Prostate gland (tissue), 2 donors: ENCODE measurements around the gene RIMBP2.

Experiments
- POLR2A ChIP-seq: fragments of 450-650 bp; IDR thresholded peaks from one replicate; pipeline ENCODE4 v1.6.1; 2016; ENCODE audit warnings: antibody characterized with exemption, mild to moderate bottlenecking
- POLR2AphosphoS5 ChIP-seq: sonication (generic); formaldehyde crosslinking; IDR thresholded peaks from one replicate; pipeline ENCODE4 v1.6.1; 2017; ENCODE audit warnings: antibody characterized with exemption
- TF ChIP-seq, protein P1 (sequence below), 4 experiments: fragments of 200-600 bp in 2 of 4; fragments of 450-650 bp in 2 of 4; sonication (generic) in 2 of 4; IDR thresholded peaks; 1 replicate in 3 of 4; 2 replicates in 1 of 4; pipeline ENCODE4 v1.5.1; 2016 to 2019; ENCODE audit warnings: antibody characterized with exemption in 4 of 4, mild to moderate bottlenecking in 2 of 4, moderate library complexity in 2 of 4

DNA sequence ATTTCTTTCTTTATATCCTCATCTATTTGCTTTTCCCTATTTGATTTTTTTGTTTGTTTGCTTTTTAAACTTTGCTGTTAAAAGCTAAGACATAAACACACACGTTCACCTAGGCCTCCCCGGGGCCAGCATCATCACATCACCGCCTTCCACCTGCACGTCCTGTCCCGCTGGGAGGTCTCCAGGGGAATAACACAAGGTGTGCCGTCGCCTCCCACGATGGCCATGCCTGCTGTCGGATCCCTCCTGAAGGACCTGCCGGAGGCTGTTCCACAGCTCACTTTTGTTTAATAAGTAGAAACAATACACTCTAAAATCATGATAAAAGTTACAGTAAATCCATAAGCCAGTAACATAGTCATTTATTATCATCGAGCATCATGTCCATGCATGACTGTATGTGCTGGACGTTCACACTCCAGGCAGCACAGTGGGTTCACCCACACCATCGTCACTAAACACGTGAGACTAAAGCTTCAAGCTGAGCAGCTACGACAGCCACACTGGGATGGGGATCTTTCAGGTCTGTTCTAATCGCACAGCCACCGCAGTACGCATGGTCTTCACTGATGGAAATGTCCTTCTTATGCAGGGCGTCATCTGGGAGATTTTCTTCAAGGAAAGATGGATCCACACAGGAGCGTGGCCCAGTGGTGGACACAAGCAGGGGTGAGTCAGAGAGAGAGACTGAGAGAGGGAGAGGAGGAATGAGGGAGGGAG, 3.6 kb downstream of the RIMBP2 start:
- TF ChIP-seq, protein P1, sequence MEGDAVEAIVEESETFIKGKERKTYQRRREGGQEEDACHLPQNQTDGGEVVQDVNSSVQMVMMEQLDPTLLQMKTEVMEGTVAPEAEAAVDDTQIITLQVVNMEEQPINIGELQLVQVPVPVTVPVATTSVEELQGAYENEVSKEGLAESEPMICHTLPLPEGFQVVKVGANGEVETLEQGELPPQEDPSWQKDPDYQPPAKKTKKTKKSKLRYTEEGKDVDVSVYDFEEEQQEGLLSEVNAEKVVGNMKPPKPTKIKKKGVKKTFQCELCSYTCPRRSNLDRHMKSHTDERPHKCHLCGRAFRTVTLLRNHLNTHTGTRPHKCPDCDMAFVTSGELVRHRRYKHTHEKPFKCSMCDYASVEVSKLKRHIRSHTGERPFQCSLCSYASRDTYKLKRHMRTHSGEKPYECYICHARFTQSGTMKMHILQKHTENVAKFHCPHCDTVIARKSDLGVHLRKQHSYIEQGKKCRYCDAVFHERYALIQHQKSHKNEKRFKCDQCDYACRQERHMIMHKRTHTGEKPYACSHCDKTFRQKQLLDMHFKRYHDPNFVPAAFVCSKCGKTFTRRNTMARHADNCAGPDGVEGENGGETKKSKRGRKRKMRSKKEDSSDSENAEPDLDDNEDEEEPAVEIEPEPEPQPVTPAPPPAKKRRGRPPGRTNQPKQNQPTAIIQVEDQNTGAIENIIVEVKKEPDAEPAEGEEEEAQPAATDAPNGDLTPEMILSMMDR (IDR thresholded peaks at IDR 0.05), result no peak
- TF ChIP-seq POLR2A, result no peak
- no peak for TF ChIP-seq POLR2AphosphoS5
